ENCODE measurements around the gene LLGL2.

LLGL2 gene

GRCh38 chr17:75552425-75553294, 27.2 kb downstream of the LLGL2 start:
- no peak for DNase-seq

- DNase-seq = peak; percentile 74
Observed at GRCh38 chr17:75553295-75554110, 28.0 kb downstream of the LLGL2 start.

GRCh38 chr17:75555679-75556153, 30.2 kb downstream of the LLGL2 start:
- no peak for DNase-seq

- DNase-seq = no peak
Observed at GRCh38 chr17:75557075-75557851, 31.8 kb downstream of the LLGL2 start.

GRCh38 chr17:75557852-75558665, 32.6 kb downstream of the LLGL2 start:
- DNase-seq = no peak

GRCh38 chr17:75558666-75559530, 33.4 kb downstream of the LLGL2 start:
- no peak for DNase-seq

- DNase-seq = no peak
Observed at GRCh38 chr17:75559958-75560533, 34.5 kb downstream of the LLGL2 start.

- DNase-seq = peak; percentile 38
Observed at GRCh38 chr17:75561927-75562603, 36.6 kb downstream of the LLGL2 start.

- DNase-seq = no peak
Observed at GRCh38 chr17:75563063-75563758, 37.7 kb downstream of the LLGL2 start.

GRCh38 chr17:75564195-75564594, 38.7 kb downstream of the LLGL2 start:
- DNase-seq = no peak

GRCh38 chr17:75565066-75565465, 39.6 kb downstream of the LLGL2 start:
- DNase-seq = no peak

GRCh38 chr17:75565618-75566017, 40.1 kb downstream of the LLGL2 start:
- DNase-seq = no peak

GRCh38 chr17:75566416-75566815, 40.9 kb downstream of the LLGL2 start:
- no peak for DNase-seq

GRCh38 chr17:75566834-75567233, 41.3 kb downstream of the LLGL2 start:
- DNase-seq = no peak

- DNase-seq = no peak
Observed at GRCh38 chr17:75568412-75569255, 43.1 kb downstream of the LLGL2 start.

- DNase-seq = no peak
Observed at GRCh38 chr17:75570034-75570676, 44.7 kb downstream of the LLGL2 start.

- no peak for DNase-seq
Observed at GRCh38 chr17:75570772-75571171, 45.3 kb downstream of the LLGL2 start.
